ENCODE data around the gene LRMDA. TPM values are rescaled to one million over a fixed set of nuclear protein-coding genes. Genes with fewer than 3 reads are reported as not detected.

Gene LRMDA
- total and polyA plus RNA-seq, 2 of the 4 experiments (the other 2 are of a cell fraction) = 0.07 TPM; not detected in 1

GRCh38 chr10:75910032-75910431, 478.6 kb downstream of the LRMDA start:
- Histone ChIP-seq H3K56ac (ENCODE audit: extremely low read depth, insufficient read depth, low read length) (no peak overlapping the region), H3K14ac (replicated peaks; ENCODE audit: low read depth, low read length) (no peak overlapping the region), H2BK5ac (ENCODE audit: low read depth, low read length, poor library complexity, severe bottlenecking) (no peak overlapping the region), H3K9me1 (ENCODE audit: insufficient read depth, low read length) (no peaks in the 10 kb centered on the region), H3K18ac (ENCODE audit: low read depth, low read length) (no peak overlapping the region), H3K9ac (ENCODE audit: low read depth, low read length) (no peak overlapping the region), H3K4ac (ENCODE audit: low read depth, low read length) (no peak overlapping the region), H3K4me1 (ENCODE audit: control insufficient read depth, insufficient read depth, low read length) (no peaks in the 10 kb centered on the region), H4K91ac (ENCODE audit: insufficient read depth, low read depth, low read length) (no peak overlapping the region), H4K20me1 (ENCODE audit: insufficient read depth, low read length) (no peaks in the 10 kb centered on the region), H3K27ac (ENCODE audit: insufficient read depth, low read length) (no peak overlapping the region), H3K27me3 (ENCODE audit: control insufficient read depth, insufficient read depth, low read length) (peaks cover 7% of the 10 kb centered on the region), H2BK20ac (ENCODE audit: low read depth, low read length) (no peak overlapping the region), H4K5ac (ENCODE audit: low read depth, low read length) (no peak overlapping the region), H2BK120ac (ENCODE audit: low read depth, low read length) (no peak overlapping the region), H3K23ac (ENCODE audit: low read depth, low read length) (no peak overlapping the region), H3K4me3 (ENCODE audit: insufficient read depth, low read depth, low read length) (no peak overlapping the region), H3K4me2 (ENCODE audit: low read depth, low read length) (no peak overlapping the region), H4K8ac (ENCODE audit: low read depth in 2 of 2, low read length in 2 of 2) (no peak overlapping the region), H2AK5ac (ENCODE audit: low read depth, low read length) (no peak overlapping the region), H3K36me3 (ENCODE audit: control insufficient read depth, insufficient read depth, low read length) (no peaks in the 10 kb centered on the region), H2AK9ac (replicated peaks; ENCODE audit: low read depth, low read length, poor library complexity) (no peak overlapping the region), H2AFZ (replicated peaks; ENCODE audit: low read length, poor library complexity) (no peak overlapping the region), H2BK15ac (ENCODE audit: low read depth, low read length) (no peak overlapping the region), H3K9me3 (ENCODE audit: control insufficient read depth, insufficient read depth, low read length) (no peaks in the 10 kb centered on the region), H3K79me1 (ENCODE audit: low read depth in 1 of 2, low read length in 2 of 2) (no peaks in the 10 kb centered on the region)
- intact Hi-C loops (cut with micrococcal nuclease) = loop anchor here (10.0 kb wide), 1 partner anchor 395 kb away; no protein-coding TSS in a partner anchor
- ATAC-seq (ENCODE audit: low read depth) (peak; percentile 51; the same call in 1 of the 2 replicates), DNase-seq (peak; percentile 24)
- WGBS, 2 experiments (ENCODE audit: extremely low coverage in 2 of 2, insufficient read length in 1 of 2) = no CpG with 5 or more reads among the region's 2 CpGs
- no TSS peak for BruUV-seq (replicated peaks)
- dilution Hi-C loops (cut with HindIII; ENCODE audit: low sequenced_read_pairs, unreplicated experiment) = no loop called here
- TF ChIP-seq SMC3 (IDR thresholded peaks at IDR 0.05; ENCODE audit: low read depth, low read length) (peak; percentile 39), CTCF (conservative IDR thresholded peaks at IDR 0.05; ENCODE audit: low read depth, low read length) (peak; percentile 41), ELK1 (IDR thresholded peaks at IDR 0.05; ENCODE audit: borderline replicate concordance, low read depth, low read length) (no peak)
- ChIA-PET POLR2A (ENCODE audit: unreplicated experiment) (no interaction called here), CTCF (interaction anchor here (0.6 to 1.2 kb wide), 3 partner anchors 13 to 921 kb away, joined by 3 to 7 read pairs (median 4); no protein-coding TSS in a partner anchor)
- in situ Hi-C loops (cut with MboI; ENCODE audit: low sequenced_read_pairs) = no loop called here

All from IMR-90 (cell line).